ENCODE measurements around the gene TMEM139. TPM values are rescaled to one million over a fixed set of nuclear protein-coding genes. Genes with fewer than 3 reads are reported as not detected.

Gene TMEM139
- total RNA-seq, 1 donor from 2014 or later: 0.42 TPM

DNA sequence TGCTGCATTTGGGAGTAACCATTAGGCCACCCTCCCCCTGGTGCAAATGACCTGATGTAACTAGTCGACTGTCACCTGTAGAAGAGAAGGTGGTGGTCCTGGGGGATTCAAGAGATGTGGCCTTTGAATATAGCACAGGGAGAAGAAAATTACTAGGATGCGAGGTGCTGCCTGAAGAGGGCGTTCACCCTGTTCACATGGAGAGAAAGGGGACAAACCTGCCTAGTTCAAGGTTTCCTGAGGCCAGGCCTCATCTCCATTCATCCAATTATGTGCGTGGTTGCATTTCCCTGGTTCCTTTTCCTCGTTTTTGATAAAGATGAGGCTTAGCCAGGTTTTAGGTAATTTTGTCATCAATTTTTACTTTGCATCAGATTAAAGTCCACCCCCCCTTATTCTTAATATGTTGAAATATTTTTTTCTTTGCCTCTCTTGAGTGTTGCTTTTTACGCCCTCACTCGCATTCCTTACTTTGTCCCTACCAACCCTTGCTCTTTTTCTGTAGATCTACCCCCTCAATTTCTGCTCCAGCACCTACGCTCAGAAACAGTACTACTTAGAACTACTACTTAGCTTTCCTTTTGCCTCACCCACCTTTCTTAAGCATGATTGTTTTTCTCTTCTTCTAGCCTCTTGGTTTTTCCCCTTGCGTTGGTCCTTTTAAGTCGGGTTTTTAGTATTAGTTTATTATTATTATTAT is 44.9 kb downstream of the TMEM139 start:
- Mint-ChIP-seq H3K4me1 (peaks cover 14% of the 10 kb centered on the region), H3K36me3 (ENCODE audit: low read depth) (no peaks in the 10 kb centered on the region), H3K27me3 (peaks cover 15% of the 10 kb centered on the region), H3K27ac (no peak overlapping the region), H3K4me3 (no peak overlapping the region), H3K9me3 (no peaks in the 10 kb centered on the region)
- intact Hi-C loops (cut with micrococcal nuclease): no loop called here
- DNase-seq: no peak

DNA sequence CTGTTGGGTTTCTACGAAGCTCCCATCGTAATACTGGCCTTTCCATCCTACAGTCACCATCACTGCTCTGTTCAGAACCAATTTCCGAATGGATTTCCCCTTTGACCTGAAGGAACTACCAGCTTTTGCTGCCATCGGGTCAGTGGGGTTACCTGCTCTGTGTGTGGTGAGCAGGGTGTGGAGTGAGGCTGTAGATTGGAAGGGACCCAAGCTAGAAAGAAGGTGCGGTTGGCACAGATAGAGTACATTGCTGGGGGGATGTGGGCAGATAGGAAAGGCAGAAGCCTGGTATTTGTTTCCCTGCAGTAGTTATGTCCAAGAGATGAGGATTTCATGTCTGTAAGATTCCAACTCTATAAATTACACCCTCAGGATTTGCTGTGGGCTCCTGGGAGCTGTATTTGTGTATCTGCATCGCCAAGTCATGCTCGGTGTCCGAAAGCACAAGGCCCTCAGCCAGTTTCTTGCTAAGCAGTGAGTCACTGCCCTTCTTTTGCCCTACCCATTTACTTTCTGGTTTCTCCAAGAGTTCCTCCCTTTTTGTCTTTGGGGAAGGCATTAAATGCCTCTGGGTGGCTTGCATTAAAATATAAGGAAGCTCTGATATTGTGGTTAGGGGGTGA is 46.5 kb downstream of the TMEM139 start:
- H3K9me3 Mint-ChIP-seq: no peaks in the 10 kb centered on the region
- H3K36me3 Mint-ChIP-seq (ENCODE audit: low read depth): no peaks in the 10 kb centered on the region
- H3K27me3 Mint-ChIP-seq: peaks cover 27% of the 10 kb centered on the region
- peaks cover 2% of the 10 kb centered on the region for H3K4me1 Mint-ChIP-seq
- no peak for DNase-seq
- H3K4me3 Mint-ChIP-seq: no peak overlapping the region
- intact Hi-C loops (cut with micrococcal nuclease): no loop called here
- H3K27ac Mint-ChIP-seq: no peak overlapping the region

DNA sequence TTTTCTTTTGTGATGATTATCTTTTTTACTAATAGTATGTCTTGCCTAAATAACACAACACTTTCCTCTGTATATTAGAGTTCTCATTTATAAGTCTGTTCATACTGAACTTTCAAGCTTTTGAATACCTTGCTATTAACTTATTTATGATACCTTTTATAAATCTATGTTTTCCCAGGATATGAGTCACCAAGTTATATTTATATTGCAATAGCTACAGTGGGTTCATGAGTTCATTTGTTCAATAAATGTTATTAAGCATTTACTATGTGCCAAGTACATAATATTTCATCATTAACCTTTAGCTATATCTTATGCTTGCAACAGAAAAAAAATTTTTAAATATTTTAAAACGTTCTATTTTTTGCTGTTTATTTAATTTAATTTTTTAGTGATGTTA is 49.5 kb downstream of the TMEM139 start:
- H3K27me3 Mint-ChIP-seq: peaks cover 42% of the 10 kb centered on the region
- no peak for DNase-seq
- H3K27ac Mint-ChIP-seq: no peak overlapping the region
- no peaks in the 10 kb centered on the region for H3K9me3 Mint-ChIP-seq
- no peaks in the 10 kb centered on the region for H3K36me3 Mint-ChIP-seq (ENCODE audit: low read depth)
- intact Hi-C loops (cut with micrococcal nuclease): no loop called here
- H3K4me1 Mint-ChIP-seq: no peaks in the 10 kb centered on the region
- H3K4me3 Mint-ChIP-seq: no peak overlapping the region

DNA sequence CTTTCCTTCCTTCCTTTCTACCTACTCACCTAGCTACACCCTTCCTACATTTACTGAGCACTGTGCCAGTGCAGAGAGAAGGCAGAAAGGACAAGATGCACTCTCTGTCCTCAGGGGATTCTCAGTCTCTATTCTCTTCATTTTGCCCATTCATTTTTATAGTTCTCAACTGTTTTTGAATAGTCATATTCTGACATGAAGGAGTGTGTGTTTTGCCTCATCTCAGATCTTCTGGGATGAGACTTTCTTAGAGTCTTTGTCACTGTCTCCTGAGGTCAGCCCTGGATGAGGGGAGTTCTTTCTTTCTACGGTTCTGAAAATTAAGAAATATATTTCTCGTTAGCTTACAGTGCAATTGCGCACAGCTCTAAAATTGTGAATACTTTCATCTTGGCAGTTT is 52.5 kb downstream of the TMEM139 start:
- peaks cover 51% of the 10 kb centered on the region for H3K27me3 Mint-ChIP-seq
- no peak overlapping the region for H3K4me3 Mint-ChIP-seq
- no peaks in the 10 kb centered on the region for H3K36me3 Mint-ChIP-seq (ENCODE audit: low read depth)
- H3K9me3 Mint-ChIP-seq: no peaks in the 10 kb centered on the region
- DNase-seq: no peak
- no peaks in the 10 kb centered on the region for H3K4me1 Mint-ChIP-seq
- intact Hi-C loops (cut with micrococcal nuclease): no loop called here
- no peak overlapping the region for H3K27ac Mint-ChIP-seq

Other genes with a start within 250 kb of the TMEM139 start
- gene OR6V1, start 232.6 kb upstream of the TMEM139 start, total RNA-seq: not detected in 2 replicates
- gene PIP, start 152.9 kb upstream of the TMEM139 start, total RNA-seq: not detected in 2 replicates
- not detected in 2 replicates for gene TAS2R39, start 101.5 kb upstream of the TMEM139 start, total RNA-seq
- not detected in 2 replicates for gene TAS2R40, start 62.9 kb upstream of the TMEM139 start, total RNA-seq
- 138 and 142 TPM in 2 replicates for gene GSTK1, start 21.5 kb upstream of the TMEM139 start, total RNA-seq
- gene CASP2, start 3.4 kb downstream of the TMEM139 start, total RNA-seq: 99.1 and 110 TPM in 2 replicates
- gene CLCN1, start 31.2 kb downstream of the TMEM139 start, total RNA-seq: not detected in 2 replicates
- 0.37 and 0.45 TPM in 2 replicates for gene FAM131B, start 77.8 kb downstream of the TMEM139 start, total RNA-seq
- gene ZYX, start 96.4 kb downstream of the TMEM139 start, total RNA-seq: 85.8 and 89.7 TPM in 2 replicates
- gene EPHA1, start 123.9 kb downstream of the TMEM139 start, total RNA-seq: 0.09 and 0.26 TPM in 2 replicates
- not detected in 2 replicates for gene TAS2R60, start 158.5 kb downstream of the TMEM139 start, total RNA-seq
- gene TAS2R41, start 192.9 kb downstream of the TMEM139 start, total RNA-seq: not detected in 2 replicates